GM23338 (cell line): ENCODE measurements around the gene DEPDC5. TPM values are rescaled to one million over a fixed set of nuclear protein-coding genes. Genes with fewer than 3 reads are reported as not detected.

ENCODE experiments used
- ATAC-seq: fragments of 200-7000 bp; cut with Tn5 transposase; 3 replicates; pipeline ENCODE4 v1.9.1; 2020
- DNase-seq: peaks from one replicate; pipeline ENCODE4 v3.0.0-alpha.2; 2015; ENCODE audit warnings: low spot score
- H2AFZ ChIP-seq: fragments of 200-600 bp; sonication (generic); 2 replicates; pipeline ENCODE4 v1.8.0; 2016; ENCODE audit warnings: antibody characterized with exemption, mild to moderate bottlenecking, moderate library complexity
- H3F3A ChIP-seq: fragments of 200-600 bp; sonication (generic); replicated peaks from 2 replicates; pipeline ENCODE4 v1.8.0; 2017; ENCODE audit warnings: antibody characterized with exemption, mixed run types, low read depth
- H3K27ac ChIP-seq: fragments of 200-600 bp; sonication (generic); 2 replicates; pipeline ENCODE4 v1.6.1; 2016; ENCODE audit warnings: low read depth
- H3K27me3 ChIP-seq: fragments of 200-600 bp; sonication (generic); 2 replicates; pipeline ENCODE4 v1.8.0; 2016; ENCODE audit warnings: mild to moderate bottlenecking, mixed run types, moderate library complexity; ENCODE audit not compliant: insufficient read depth
- H3K36me3 ChIP-seq: fragments of 200-600 bp; sonication (generic); 2 replicates; pipeline ENCODE4 v1.8.0; 2016; ENCODE audit warnings: mild to moderate bottlenecking; ENCODE audit not compliant: insufficient read depth
- H3K4me1 ChIP-seq: fragments of 200-600 bp; sonication (generic); 2 replicates; pipeline ENCODE4 v1.8.0; 2016; ENCODE audit warnings: mild to moderate bottlenecking, moderate library complexity; ENCODE audit not compliant: insufficient read depth
- H3K4me2 ChIP-seq: fragments of 200-600 bp; sonication (generic); 2 replicates; pipeline ENCODE4 v1.7.1; 2017; ENCODE audit warnings: mixed run types
- H3K4me3 ChIP-seq: fragments of 200-600 bp; sonication (generic); 2 replicates; pipeline ENCODE4 v1.6.1; 2016; ENCODE audit warnings: mixed run types
- H3K79me2 ChIP-seq: fragments of 200-600 bp; sonication (generic); replicated peaks from 2 replicates; pipeline ENCODE4 v1.8.0; 2017; ENCODE audit warnings: mild to moderate bottlenecking; ENCODE audit not compliant: insufficient read depth
- H3K9me2 ChIP-seq: fragments of 200-600 bp; sonication (generic); 2 replicates; pipeline ENCODE4 v1.8.0; 2017; ENCODE audit not compliant: insufficient read depth
- H4K20me1 ChIP-seq: fragments of 200-600 bp; sonication (generic); replicated peaks from 2 replicates; pipeline ENCODE4 v1.8.0; 2017; ENCODE audit warnings: mild to moderate bottlenecking; ENCODE audit not compliant: insufficient read depth
- H3K27ac Mint-ChIP-seq: 2 replicates; pipeline ENCODE4 v1.8.0; 2020; ENCODE audit warnings: inconsistent platforms, mild to moderate bottlenecking, moderate library complexity, mixed read lengths
- H3K27me3 Mint-ChIP-seq: 3 replicates; pipeline ENCODE4 v1.8.0; 2022; ENCODE audit warnings: low read depth, mild to moderate bottlenecking, moderate library complexity, mixed read lengths, inconsistent platforms; ENCODE audit not compliant: insufficient read depth, poor library complexity
- H3K36me3 Mint-ChIP-seq: 3 replicates; pipeline ENCODE4 v1.8.0; 2021; ENCODE audit warnings: low read depth, mild to moderate bottlenecking, inconsistent platforms, moderate library complexity, mixed read lengths
- H3K4me1 Mint-ChIP-seq: 3 replicates; pipeline ENCODE4 v1.8.0; 2020; ENCODE audit warnings: mild to moderate bottlenecking, inconsistent platforms, mixed read lengths
- H3K4me3 Mint-ChIP-seq: 3 replicates; pipeline ENCODE4 v1.8.0; 2021; ENCODE audit warnings: moderate library complexity, mild to moderate bottlenecking, inconsistent platforms, mixed read lengths
- H3K9me3 Mint-ChIP-seq: 3 replicates; pipeline ENCODE4 v1.8.0; 2020; ENCODE audit warnings: moderate library complexity, mild to moderate bottlenecking, inconsistent platforms, mixed read lengths
- CREB1 ChIP-seq: fragments of 250-450 bp; sonication (Bioruptor Pico); IDR thresholded peaks from 2 replicates; pipeline ENCODE4 v1.5.0; 2020; ENCODE audit warnings: low read depth, mild to moderate bottlenecking, moderate library complexity
- EZH2 ChIP-seq: fragments of 200-600 bp; sonication (generic); IDR thresholded peaks from one replicate; pipeline ENCODE4 v1.8.0; 2017; ENCODE audit warnings: antibody characterized with exemption, mild to moderate bottlenecking, low read depth; ENCODE audit not compliant: unreplicated experiment
- EZH2phosphoT487 ChIP-seq: fragments of 200-600 bp; sonication (generic); IDR thresholded peaks from one replicate; pipeline ENCODE4 v1.8.1; 2018; ENCODE audit warnings: antibody characterized with exemption; ENCODE audit not compliant: unreplicated experiment
- POLR2AphosphoS5 ChIP-seq: IDR thresholded peaks from 2 replicates; pipeline ENCODE4 v1.6.1; 2016; ENCODE audit warnings: antibody characterized with exemption, low read depth
- STAT1 ChIP-seq: IDR thresholded peaks from one replicate; pipeline ENCODE4 v1.6.1; 2016; ENCODE audit warnings: antibody characterized with exemption; ENCODE audit not compliant: unreplicated experiment
- ZNF331 ChIP-seq: fragments of 250-450 bp; sonication (Bioruptor Pico); IDR thresholded peaks from 2 replicates; pipeline ENCODE4 v1.5.0; 2020; ENCODE audit warnings: low read depth, mild to moderate bottlenecking, moderate library complexity
- polyA plus RNA-seq: library from polyadenylated mRNA; unstranded; fragments of >200 nt; fragmentation: Nextera tagmentation; extraction: Ambion mirVana; gene quantifications from 2 replicates; pipeline ENCODE4 v1.2.1, GENCODE V29; 2016
- total RNA-seq: library from RNA; depleted of rRNA; stranded (reverse); fragments of >200 nt; shearing (Covaris generic); gene quantifications from 2 replicates; pipeline ENCODE4 v1.2.3, GENCODE V29; 2014
- TF ChIP-seq, protein P1 (sequence below): IDR thresholded peaks from one replicate; pipeline ENCODE4 v1.6.1; 2018; ENCODE audit warnings: antibody characterized with exemption; ENCODE audit not compliant: unreplicated experiment
- TF ChIP-seq, protein P2 (sequence below): IDR thresholded peaks from 2 replicates; pipeline ENCODE4 v1.6.1; 2016; ENCODE audit warnings: antibody characterized with exemption
- TF ChIP-seq, protein P3 (sequence below): fragments of 250-450 bp; sonication (Bioruptor Pico); IDR thresholded peaks from 2 replicates; pipeline ENCODE4 v1.5.0; 2020; ENCODE audit warnings: mild to moderate bottlenecking, moderate library complexity

The DEPDC5 gene
- total and polyA plus RNA-seq, 2 experiments from 2014 or later: 18.7 to 19.7 TPM

DNA sequence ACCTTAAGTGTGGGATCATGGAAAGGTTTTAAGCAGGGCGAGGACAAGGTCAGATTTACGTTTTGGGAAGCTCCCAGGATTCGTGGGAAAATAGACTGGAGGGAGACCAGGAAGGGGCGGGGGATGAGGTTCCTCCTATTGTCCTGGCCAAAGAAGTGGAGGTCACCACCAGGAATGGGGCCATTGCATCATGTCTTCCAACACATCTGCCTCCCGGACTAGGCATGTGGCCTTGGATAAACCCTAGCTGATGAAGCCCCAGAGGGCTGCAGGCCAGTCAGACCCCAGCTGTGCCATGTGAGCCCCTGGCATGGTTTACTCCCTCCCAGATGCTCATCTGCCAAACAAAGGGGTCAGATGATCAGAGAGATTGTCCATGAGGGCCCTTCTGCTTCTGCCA is 179.0 kb downstream of the DEPDC5 start:
- H3K9me2 ChIP-seq: no peaks in the 10 kb centered on the region
- no peak overlapping the region for H3K4me2 ChIP-seq
- DNase-seq (no peak), ATAC-seq (no peak)
- H3K36me3 ChIP-seq: no peaks in the 10 kb centered on the region
- peaks cover 1% of the 10 kb centered on the region for H3K27me3 Mint-ChIP-seq
- H3K36me3 Mint-ChIP-seq: no peaks in the 10 kb centered on the region
- H3K9me3 Mint-ChIP-seq: no peaks in the 10 kb centered on the region
- H3K27ac Mint-ChIP-seq: no peak overlapping the region
- no peak for TF ChIP-seq CREB1 (CRISPR knock-in tag)
- TF ChIP-seq ZNF331 (CRISPR knock-in tag): no peak
- TF ChIP-seq POLR2AphosphoS5: no peak
- TF ChIP-seq, protein P1, sequence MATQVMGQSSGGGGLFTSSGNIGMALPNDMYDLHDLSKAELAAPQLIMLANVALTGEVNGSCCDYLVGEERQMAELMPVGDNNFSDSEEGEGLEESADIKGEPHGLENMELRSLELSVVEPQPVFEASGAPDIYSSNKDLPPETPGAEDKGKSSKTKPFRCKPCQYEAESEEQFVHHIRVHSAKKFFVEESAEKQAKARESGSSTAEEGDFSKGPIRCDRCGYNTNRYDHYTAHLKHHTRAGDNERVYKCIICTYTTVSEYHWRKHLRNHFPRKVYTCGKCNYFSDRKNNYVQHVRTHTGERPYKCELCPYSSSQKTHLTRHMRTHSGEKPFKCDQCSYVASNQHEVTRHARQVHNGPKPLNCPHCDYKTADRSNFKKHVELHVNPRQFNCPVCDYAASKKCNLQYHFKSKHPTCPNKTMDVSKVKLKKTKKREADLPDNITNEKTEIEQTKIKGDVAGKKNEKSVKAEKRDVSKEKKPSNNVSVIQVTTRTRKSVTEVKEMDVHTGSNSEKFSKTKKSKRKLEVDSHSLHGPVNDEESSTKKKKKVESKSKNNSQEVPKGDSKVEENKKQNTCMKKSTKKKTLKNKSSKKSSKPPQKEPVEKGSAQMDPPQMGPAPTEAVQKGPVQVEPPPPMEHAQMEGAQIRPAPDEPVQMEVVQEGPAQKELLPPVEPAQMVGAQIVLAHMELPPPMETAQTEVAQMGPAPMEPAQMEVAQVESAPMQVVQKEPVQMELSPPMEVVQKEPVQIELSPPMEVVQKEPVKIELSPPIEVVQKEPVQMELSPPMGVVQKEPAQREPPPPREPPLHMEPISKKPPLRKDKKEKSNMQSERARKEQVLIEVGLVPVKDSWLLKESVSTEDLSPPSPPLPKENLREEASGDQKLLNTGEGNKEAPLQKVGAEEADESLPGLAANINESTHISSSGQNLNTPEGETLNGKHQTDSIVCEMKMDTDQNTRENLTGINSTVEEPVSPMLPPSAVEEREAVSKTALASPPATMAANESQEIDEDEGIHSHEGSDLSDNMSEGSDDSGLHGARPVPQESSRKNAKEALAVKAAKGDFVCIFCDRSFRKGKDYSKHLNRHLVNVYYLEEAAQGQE: no peak
- no peak for TF ChIP-seq EZH2phosphoT487
- TF ChIP-seq EZH2: no peak
- TF ChIP-seq, protein P2, sequence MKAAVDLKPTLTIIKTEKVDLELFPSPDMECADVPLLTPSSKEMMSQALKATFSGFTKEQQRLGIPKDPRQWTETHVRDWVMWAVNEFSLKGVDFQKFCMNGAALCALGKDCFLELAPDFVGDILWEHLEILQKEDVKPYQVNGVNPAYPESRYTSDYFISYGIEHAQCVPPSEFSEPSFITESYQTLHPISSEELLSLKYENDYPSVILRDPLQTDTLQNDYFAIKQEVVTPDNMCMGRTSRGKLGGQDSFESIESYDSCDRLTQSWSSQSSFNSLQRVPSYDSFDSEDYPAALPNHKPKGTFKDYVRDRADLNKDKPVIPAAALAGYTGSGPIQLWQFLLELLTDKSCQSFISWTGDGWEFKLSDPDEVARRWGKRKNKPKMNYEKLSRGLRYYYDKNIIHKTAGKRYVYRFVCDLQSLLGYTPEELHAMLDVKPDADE: no peak
- no peak for TF ChIP-seq STAT1
- 0 out of 2 replicates have a peak, but pooled peaks cover 2% of the 10 kb centered on the region for H3F3A ChIP-seq
- H3K4me1 Mint-ChIP-seq: peaks cover 7% of the 10 kb centered on the region
- H3K79me2 ChIP-seq: no peaks in the 10 kb centered on the region
- H4K20me1 ChIP-seq: no peaks in the 10 kb centered on the region
- H3K27me3 ChIP-seq: no peaks in the 10 kb centered on the region
- H2AFZ ChIP-seq: no peak overlapping the region
- H3K27ac ChIP-seq: no peak overlapping the region
- no peaks in the 10 kb centered on the region for H3K4me1 ChIP-seq
- no peak overlapping the region for H3K4me3 Mint-ChIP-seq
- no peak overlapping the region for H3K4me3 ChIP-seq

DNA sequence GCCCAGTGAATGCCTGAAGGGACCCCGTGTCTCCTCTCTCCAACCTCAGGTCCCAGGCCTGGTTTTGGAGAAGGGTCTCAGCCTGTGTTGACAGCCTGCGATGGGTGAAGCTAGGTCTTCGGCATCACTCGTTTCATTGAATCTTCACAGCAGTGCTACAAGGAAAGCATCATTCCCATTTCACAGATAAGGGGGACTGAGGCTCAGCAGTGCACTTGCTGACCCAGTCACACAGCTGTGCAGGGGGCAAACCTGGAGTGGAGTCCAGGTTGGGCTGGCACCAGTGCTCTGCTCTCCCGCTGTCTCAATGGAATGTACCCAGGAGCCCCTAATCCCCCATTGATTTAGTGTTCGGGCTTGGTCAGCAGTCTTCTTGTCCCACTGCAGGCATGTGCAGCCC is 179.6 kb downstream of the DEPDC5 start:
- Histone ChIP-seq H3K27me3 (no peaks in the 10 kb centered on the region), H3K4me1 (no peaks in the 10 kb centered on the region; the same call in 1 of the 2 replicates), H4K20me1 (no peaks in the 10 kb centered on the region), H3F3A (0 out of 2 replicates have a peak, but pooled peaks cover 2% of the 10 kb centered on the region), H3K4me2 (no peak overlapping the region), H3K79me2 (no peaks in the 10 kb centered on the region), H3K27ac (no peak overlapping the region), H2AFZ (no peak overlapping the region), H3K9me2 (no peaks in the 10 kb centered on the region), H3K36me3 (no peaks in the 10 kb centered on the region), H3K4me3 (no peak overlapping the region)
- Mint-ChIP-seq H3K36me3 (no peaks in the 10 kb centered on the region), H3K27me3 (peaks cover 1% of the 10 kb centered on the region), H3K27ac (no peak overlapping the region), H3K4me1 (peaks cover 7% of the 10 kb centered on the region), H3K4me3 (no peak overlapping the region), H3K9me3 (no peaks in the 10 kb centered on the region)
- DNase-seq (no peak), ATAC-seq (no peak)
- TF ChIP-seq, protein P3, sequence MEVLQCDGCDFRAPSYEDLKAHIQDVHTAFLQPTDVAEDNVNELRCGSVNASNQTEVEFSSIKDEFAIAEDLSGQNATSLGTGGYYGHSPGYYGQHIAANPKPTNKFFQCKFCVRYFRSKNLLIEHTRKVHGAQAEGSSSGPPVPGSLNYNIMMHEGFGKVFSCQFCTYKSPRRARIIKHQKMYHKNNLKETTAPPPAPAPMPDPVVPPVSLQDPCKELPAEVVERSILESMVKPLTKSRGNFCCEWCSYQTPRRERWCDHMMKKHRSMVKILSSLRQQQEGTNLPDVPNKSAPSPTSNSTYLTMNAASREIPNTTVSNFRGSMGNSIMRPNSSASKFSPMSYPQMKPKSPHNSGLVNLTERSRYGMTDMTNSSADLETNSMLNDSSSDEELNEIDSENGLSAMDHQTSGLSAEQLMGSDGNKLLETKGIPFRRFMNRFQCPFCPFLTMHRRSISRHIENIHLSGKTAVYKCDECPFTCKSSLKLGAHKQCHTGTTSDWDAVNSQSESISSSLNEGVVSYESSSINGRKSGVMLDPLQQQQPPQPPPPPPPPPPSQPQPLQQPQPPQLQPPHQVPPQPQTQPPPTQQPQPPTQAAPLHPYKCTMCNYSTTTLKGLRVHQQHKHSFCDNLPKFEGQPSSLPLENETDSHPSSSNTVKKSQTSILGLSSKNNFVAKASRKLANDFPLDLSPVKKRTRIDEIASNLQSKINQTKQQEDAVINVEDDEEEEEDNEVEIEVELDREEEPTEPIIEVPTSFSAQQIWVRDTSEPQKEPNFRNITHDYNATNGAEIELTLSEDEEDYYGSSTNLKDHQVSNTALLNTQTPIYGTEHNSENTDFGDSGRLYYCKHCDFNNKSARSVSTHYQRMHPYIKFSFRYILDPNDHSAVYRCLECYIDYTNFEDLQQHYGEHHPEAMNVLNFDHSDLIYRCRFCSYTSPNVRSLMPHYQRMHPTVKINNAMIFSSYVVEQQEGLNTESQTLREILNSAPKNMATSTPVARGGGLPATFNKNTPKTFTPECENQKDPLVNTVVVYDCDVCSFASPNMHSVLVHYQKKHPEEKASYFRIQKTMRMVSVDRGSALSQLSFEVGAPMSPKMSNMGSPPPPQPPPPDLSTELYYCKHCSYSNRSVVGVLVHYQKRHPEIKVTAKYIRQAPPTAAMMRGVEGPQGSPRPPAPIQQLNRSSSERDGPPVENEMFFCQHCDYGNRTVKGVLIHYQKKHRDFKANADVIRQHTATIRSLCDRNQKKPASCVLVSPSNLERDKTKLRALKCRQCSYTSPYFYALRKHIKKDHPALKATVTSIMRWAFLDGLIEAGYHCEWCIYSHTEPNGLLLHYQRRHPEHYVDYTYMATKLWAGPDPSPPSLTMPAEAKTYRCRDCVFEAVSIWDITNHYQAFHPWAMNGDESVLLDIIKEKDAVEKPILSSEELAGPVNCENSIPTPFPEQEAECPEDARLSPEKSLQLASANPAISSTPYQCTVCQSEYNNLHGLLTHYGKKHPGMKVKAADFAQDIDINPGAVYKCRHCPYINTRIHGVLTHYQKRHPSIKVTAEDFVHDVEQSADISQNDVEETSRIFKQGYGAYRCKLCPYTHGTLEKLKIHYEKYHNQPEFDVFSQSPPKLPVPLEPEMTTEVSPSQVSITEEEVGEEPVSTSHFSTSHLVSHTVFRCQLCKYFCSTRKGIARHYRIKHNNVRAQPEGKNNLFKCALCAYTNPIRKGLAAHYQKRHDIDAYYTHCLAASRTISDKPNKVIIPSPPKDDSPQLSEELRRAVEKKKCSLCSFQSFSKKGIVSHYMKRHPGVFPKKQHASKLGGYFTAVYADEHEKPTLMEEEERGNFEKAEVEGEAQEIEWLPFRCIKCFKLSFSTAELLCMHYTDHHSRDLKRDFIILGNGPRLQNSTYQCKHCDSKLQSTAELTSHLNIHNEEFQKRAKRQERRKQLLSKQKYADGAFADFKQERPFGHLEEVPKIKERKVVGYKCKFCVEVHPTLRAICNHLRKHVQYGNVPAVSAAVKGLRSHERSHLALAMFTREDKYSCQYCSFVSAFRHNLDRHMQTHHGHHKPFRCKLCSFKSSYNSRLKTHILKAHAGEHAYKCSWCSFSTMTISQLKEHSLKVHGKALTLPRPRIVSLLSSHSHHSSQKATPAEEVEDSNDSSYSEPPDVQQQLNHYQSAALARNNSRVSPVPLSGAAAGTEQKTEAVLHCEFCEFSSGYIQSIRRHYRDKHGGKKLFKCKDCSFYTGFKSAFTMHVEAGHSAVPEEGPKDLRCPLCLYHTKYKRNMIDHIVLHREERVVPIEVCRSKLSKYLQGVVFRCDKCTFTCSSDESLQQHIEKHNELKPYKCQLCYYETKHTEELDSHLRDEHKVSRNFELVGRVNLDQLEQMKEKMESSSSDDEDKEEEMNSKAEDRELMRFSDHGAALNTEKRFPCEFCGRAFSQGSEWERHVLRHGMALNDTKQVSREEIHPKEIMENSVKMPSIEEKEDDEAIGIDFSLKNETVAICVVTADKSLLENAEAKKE (CRISPR knock-in tag): no peak
